HG03095 (cell line): ENCODE measurements around the gene NKD2.

ENCODE experiments used
- ATAC-seq: cut with Tn5 transposase; IDR thresholded peaks from one replicate; pipeline ENCODE4 v1.9.1; 2021; ENCODE audit warnings: moderate library complexity; ENCODE audit not compliant: unreplicated experiment

The NKD2 gene

DNA sequence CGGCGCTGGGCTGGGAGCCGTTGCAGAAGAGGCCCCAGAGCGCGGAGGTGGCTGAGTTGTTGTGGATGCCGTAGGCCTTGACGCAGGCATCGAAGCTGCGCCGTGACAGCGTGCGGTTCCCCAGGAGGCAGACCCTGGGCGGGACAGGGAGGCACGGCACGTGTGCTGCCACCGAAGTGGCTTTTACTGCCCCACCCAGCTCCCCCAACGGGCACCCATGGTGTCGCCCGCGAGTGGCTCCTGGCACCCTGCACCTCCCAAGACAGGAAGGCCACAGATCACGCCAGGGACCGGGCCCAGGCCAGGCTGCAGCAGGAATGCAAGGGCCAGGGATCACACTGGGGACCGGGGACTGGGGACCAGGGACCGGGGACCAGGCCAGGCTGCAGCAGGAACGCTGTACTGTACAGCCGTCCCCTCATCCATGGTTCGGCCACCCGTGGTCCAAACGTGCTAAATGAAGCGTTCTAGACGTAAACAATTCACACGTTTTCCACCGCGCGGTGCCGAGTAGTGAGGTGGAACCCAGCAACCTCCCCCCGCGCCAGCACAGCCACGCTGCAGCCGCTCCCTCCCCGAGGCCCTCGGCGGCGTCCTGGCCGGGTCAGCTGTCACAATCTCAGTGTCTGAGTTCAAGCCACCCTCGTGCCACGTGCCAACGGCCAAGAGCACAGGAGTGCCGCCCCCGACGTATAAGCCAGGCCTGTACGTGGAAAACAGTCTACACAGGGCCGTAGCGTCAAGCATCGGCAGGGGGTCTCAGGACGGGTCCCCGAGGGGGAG is 75.4 kb downstream of the NKD2 start:
- ATAC-seq: no peak

DNA sequence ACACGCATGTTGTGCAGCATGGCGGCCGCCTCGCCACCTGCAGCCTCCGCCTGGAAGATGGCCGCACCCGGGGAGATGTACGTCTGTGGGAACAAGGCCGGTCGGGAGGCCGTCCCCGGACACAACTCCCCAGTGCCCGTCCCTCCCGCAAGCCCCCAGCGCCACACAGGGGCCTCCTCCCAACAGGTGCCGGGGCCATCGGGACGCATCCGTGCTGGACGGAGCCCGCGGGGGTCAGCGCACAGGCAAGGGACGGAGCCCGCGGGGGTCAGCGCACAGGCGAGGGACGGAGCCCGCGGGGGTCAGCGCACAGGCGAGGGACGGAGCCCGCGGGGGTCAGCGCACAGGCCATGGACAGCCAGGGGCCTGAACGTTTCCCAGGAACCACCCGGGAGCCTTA is 76.8 kb downstream of the NKD2 start:
- ATAC-seq: no peak

DNA sequence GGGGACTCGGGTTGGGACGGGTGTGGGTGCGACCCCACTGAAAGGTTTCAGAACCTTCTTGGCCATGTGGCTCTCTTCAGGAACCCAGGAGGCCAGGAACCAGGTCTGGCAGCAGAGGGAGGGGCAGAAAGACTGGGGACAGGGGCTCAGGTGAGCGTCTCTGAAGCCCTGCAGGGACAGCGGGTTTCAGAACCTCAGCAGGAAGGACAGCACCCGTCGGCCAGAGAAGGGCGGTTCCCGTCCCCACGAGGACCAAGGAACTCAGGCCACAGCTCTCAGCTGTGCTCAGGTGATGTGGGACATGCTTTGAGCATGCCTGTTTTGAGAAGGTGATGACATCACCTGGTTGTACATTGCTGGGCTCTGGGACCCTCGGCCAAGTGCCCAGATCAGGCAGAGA is 77.5 kb downstream of the NKD2 start:
- no peak for ATAC-seq

DNA sequence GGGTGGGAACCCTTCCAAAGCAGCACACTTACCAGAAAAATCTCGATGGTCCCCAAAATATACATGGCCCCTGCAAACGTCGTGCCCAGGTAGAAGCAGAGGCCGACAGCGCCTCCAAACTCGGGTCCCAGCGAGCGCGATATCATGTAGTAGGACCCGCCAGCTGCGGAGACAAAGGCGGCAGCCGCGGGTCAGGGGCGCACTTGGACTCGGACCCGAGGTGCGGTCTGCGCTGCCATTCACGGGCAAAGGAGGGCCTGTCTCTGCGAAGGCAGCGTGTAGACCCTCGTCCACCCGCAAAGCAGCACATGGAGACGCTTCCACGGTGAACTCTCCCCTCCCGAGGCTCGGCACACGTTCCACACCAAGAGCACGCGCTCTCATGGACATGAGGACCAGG is 78.3 kb downstream of the NKD2 start:
- ATAC-seq: no peak

DNA sequence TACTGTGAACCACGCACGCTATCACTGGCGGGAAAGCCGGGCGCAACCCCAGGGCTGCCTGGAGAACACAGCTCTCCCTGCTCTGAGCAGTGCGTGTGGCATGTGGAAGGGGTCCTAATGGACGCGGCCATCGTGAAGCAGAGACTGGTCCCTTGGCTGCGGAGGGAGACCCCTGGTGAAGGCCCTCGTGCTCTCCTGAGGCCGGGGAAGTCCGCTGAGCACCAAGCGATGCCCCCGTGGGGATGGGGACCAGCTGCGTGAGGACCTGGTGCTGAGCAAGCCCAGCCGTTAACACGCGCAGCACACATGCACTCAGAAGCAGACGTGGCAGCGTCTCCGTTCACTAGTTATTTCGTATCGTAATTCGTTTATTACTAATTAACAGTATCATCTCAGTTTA is 78.8 kb downstream of the NKD2 start:
- no peak for ATAC-seq

DNA sequence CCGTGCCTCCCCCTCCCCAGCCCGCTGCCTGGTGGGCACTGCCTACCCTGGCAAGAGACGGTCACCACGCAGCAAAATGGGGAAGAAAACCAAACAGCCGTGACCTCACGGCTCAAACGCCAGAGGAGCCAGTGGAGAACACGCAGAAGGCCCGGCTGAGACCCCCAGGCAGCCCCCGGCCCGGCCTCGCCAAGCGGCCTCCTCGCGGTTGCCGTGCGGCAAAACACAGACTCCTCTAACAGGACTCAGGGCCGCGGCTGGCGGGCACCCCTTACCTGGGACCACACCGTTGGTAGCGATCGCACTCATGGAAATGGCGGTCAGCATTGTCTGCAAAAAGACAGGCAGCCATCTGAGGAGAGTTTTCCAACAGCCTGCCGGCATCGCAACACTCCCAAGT is 79.4 kb downstream of the NKD2 start:
- ATAC-seq: no peak
